GM12878 (cell line): Measurements from ENCODE around the gene RXFP4. TPM values are rescaled to one million over a fixed set of nuclear protein-coding genes. Genes with fewer than 3 reads are reported as not detected.

Experiments used
- ATAC-seq: fragments of 200-7000 bp; cut with Tn5 transposase; 3 replicates; pipeline ENCODE4 v1.9.1; 2020; ENCODE audit warnings: mild to moderate bottlenecking, moderate library complexity
- BruUV-seq: library from RNA; stranded (reverse); fragments of 400-500 nt; replicated peaks from 2 replicates; lab custom pipeline; 2021; lab: Mats Ljungman, UMichigan
- CTCF ChIA-PET: fragments of 300-600 bp; sonication (Branson Sonifier 250); formaldehyde crosslinking; extraction: SDS; loops from one replicate; lab custom pipeline; 2021; ENCODE audit warnings: inconsistent platforms; lab: Yijun Ruan, JAX
- POLR2A ChIA-PET: fragments of 350-600 bp; formaldehyde crosslinking; extraction: SDS; loops from one replicate; lab custom pipeline; 2021; ENCODE audit warnings: inconsistent platforms; lab: Charles Lee
- RAD21 ChIA-PET: fragments of 300-600 bp; sonication (Branson Sonifier 250); formaldehyde crosslinking; loops from one replicate; lab custom pipeline; 2023; ENCODE audit warnings: antibody characterized with exemption; ENCODE audit not compliant: unreplicated experiment; lab: Charles Lee
- SMC1A ChIA-PET: fragments of 300-600 bp; sonication (Branson Sonifier 250); formaldehyde crosslinking; loops from one replicate; lab custom pipeline; 2023; ENCODE audit not compliant: unreplicated experiment, uncharacterized antibody; lab: Charles Lee
- DNase-seq: peaks from one replicate; pipeline ENCODE4 v3.0.0-alpha.2; 2011; ENCODE audit warnings: low read depth, low spot score
- FAIRE-seq: peaks from 3 replicates; lab custom pipeline; 2011; peaks lifted over from hg19 to GRCh38; lab: Jason Lieb, UNC
- H2AFZ ChIP-seq: 2 replicates; pipeline ENCODE4 v1.6.0; 2011; ENCODE audit warnings: low read depth, low read length, control low read depth; ENCODE audit not compliant: control insufficient read depth
- H3K27ac ChIP-seq: 2 replicates; pipeline ENCODE4 v1.5.1; 2011; ENCODE audit warnings: control low read depth; ENCODE audit not compliant: control insufficient read depth, insufficient read depth
- H3K27me3 ChIP-seq, 2 experiments: replicated peaks in 1 of 2; 2 replicates each; pipeline versions ENCODE4 v1.6.0 to v1.6.1; 2011; ENCODE audit warnings: low read length in 1 of 2; ENCODE audit not compliant: control insufficient read depth in 2 of 2, insufficient read depth in 2 of 2
- H3K36me3 ChIP-seq, 2 experiments: 2 replicates each; pipeline ENCODE4 v1.5.1; 2011; ENCODE audit warnings: low read length in 1 of 2; ENCODE audit not compliant: control insufficient read depth in 2 of 2, insufficient read depth in 2 of 2
- H3K4me1 ChIP-seq: 2 replicates; pipeline ENCODE4 v1.6.1; 2011; ENCODE audit warnings: mild to moderate bottlenecking, low read length, moderate library complexity, mixed read lengths; ENCODE audit not compliant: control insufficient read depth, insufficient read depth
- H3K4me2 ChIP-seq: 2 replicates; pipeline ENCODE4 v1.6.0; 2011; ENCODE audit warnings: control low read depth; ENCODE audit not compliant: control insufficient read depth, insufficient read depth
- H3K4me3 ChIP-seq: fragments of 200-600 bp; sonication (generic); 2 replicates; pipeline ENCODE4 v1.5.1; 2016
- H3K79me2 ChIP-seq: 2 replicates; pipeline ENCODE4 v1.6.0; 2011; ENCODE audit warnings: low read length; ENCODE audit not compliant: control insufficient read depth, insufficient read depth
- H3K9ac ChIP-seq: 2 replicates; pipeline ENCODE4 v1.8.0; 2011; ENCODE audit warnings: low read length, control low read depth, mixed read lengths; ENCODE audit not compliant: control insufficient read depth, insufficient read depth
- H3K9me3 ChIP-seq: replicated peaks from 3 replicates; pipeline ENCODE4 v1.5.1; 2011; ENCODE audit warnings: mild to moderate bottlenecking, low read length; ENCODE audit not compliant: control insufficient read depth, insufficient read depth
- H4K20me1 ChIP-seq: 2 replicates; pipeline ENCODE4 v1.6.0; 2011; ENCODE audit not compliant: control insufficient read depth, insufficient read depth
- ATF3 ChIP-seq: IDR thresholded peaks from 2 replicates; pipeline ENCODE4 v1.6.1; 2011; ENCODE audit warnings: low read depth, mild to moderate bottlenecking, low read length, moderate library complexity, borderline replicate concordance; ENCODE audit errors: extremely low read depth
- CREM ChIP-seq: IDR thresholded peaks from 2 replicates; pipeline ENCODE4 v1.6.1; 2014; ENCODE audit warnings: antibody characterized with exemption, low read depth
- ESRRA ChIP-seq: IDR thresholded peaks from 2 replicates; pipeline ENCODE4 v1.6.1; 2012; ENCODE audit warnings: mild to moderate bottlenecking, low read length, improper control_type of control experiment
- IRF4 ChIP-seq: IDR thresholded peaks from 2 replicates; pipeline ENCODE4 v1.6.1; 2011; ENCODE audit warnings: low read depth, low read length
- IRF5 ChIP-seq: fragments of 450-650 bp; IDR thresholded peaks from 2 replicates; pipeline ENCODE4 v1.6.1; 2017; ENCODE audit warnings: borderline replicate concordance
- LARP7 ChIP-seq: fragments of 450-650 bp; IDR thresholded peaks from 2 replicates; pipeline ENCODE4 v1.6.1; 2017; ENCODE audit warnings: mild to moderate bottlenecking
- MYB ChIP-seq: fragments of 150-350 bp; IDR thresholded peaks from 2 replicates; pipeline ENCODE4 v1.6.1; 2014; ENCODE audit warnings: mild to moderate bottlenecking, low read depth, low read length, borderline replicate concordance
- RB1 ChIP-seq: fragments of 450-650 bp; formaldehyde crosslinking; IDR thresholded peaks from 2 replicates; pipeline ENCODE4 v1.6.1; 2017; ENCODE audit warnings: mild to moderate bottlenecking, borderline replicate concordance
- SMARCA5 ChIP-seq: fragments of 450-650 bp; IDR thresholded peaks from 2 replicates; pipeline ENCODE4 v1.6.1; 2017; ENCODE audit warnings: mild to moderate bottlenecking
- SP1 ChIP-seq: IDR thresholded peaks from one replicate; pipeline ENCODE4 v1.6.1; 2011; ENCODE audit warnings: low read depth, low read length
- TAF1 ChIP-seq: IDR thresholded peaks from 2 replicates; pipeline ENCODE4 v1.6.1; 2011; ENCODE audit warnings: mild to moderate bottlenecking, low read depth, low read length, borderline replicate concordance
- ZBTB11 ChIP-seq: fragments of 450-650 bp; formaldehyde crosslinking; IDR thresholded peaks from 2 replicates; pipeline ENCODE4 v1.5.0; 2022; ENCODE audit warnings: mild to moderate bottlenecking, missing genetic modification characterization
- ZNF384 ChIP-seq: IDR thresholded peaks from 2 replicates; pipeline ENCODE4 v1.6.1; 2012; ENCODE audit warnings: low read depth, mild to moderate bottlenecking, low read length, improper control_type of control experiment, borderline replicate concordance
- ZNF592 ChIP-seq: fragments of 450-650 bp; IDR thresholded peaks from 2 replicates; pipeline ENCODE4 v1.6.1; 2017; ENCODE audit warnings: mild to moderate bottlenecking, moderate library complexity
- WGBS: methylation state at CpG from one replicate; pipeline ENCODE4 v1.1.6; 2016; ENCODE audit warnings: low lambda C conversion rate; ENCODE audit not compliant: insufficient replicate concordance, insufficient coverage; ENCODE audit errors: missing lambda C conversion rate; 5-methylcytosine and 5-hydroxymethylcytosine counted together
- in situ Hi-C: fragments of 300-500 bp; cut with MboI; formaldehyde crosslinking; loops from 9 replicates; pipeline ENCODE4 v1.14.3; 2018; ENCODE audit warnings: mixed read lengths
- intact Hi-C: fragments of 100-400 bp; cut with micrococcal nuclease; formaldehyde crosslinking; loops from one replicate; pipeline ENCODE4 v1.14.2; 2022; ENCODE audit not compliant: unreplicated experiment
- polyA plus RNA-seq, 11 experiments: library from polyadenylated mRNA; depleted of rRNA in 4 of 11; unstranded in 6 of 11; stranded (reverse) in 5 of 11; fragments of >200 nt; fragmentation: Nextera tagmentation in 4 of 11; fragmentation: Illumina TruSeq in 1 of 11; extraction: Ambion mirVana in 4 of 11; extraction: Trizol in 1 of 11; gene quantifications; 1 replicate in 1 of 11; 2 replicates in 10 of 11; pipeline versions ENCODE4 v1.2.1 to v1.2.3, GENCODE V29; 2011 to 2016; ENCODE audit warnings: inconsistent platforms in 2 of 11, missing spikeins in 2 of 11, low read depth in 1 of 11
- total RNA-seq, 4 experiments: library from RNA; depleted of rRNA in 3 of 4; stranded (reverse); fragments of >200 nt in 3 of 4; fragmentation: Illumina TruSeq in 1 of 4; extraction: Trizol in 1 of 4; gene quantifications; 2 replicates each; pipeline versions ENCODE4 v1.2.1 to v1.2.3, GENCODE V29; 2013 to 2021

Gene RXFP4
- total and polyA plus RNA-seq, 10 of the 15 experiments (the other 5 are each of a cell fraction or from before 2014, with no cell fraction given), result 0.10 to 0.40 (median 0.39) TPM; not detected in 7

- in situ Hi-C loops, result no loop called here
- peaks cover 46% of the 10 kb centered on the region for H3K4me1 ChIP-seq
- H3K79me2 ChIP-seq, result peaks cover 10% of the 10 kb centered on the region
- no peak for ATAC-seq
- H3K27ac ChIP-seq, result no peak overlapping the region
- intact Hi-C loops, result no loop called here
- no peak overlapping the region for H3K4me3 ChIP-seq
- no peak for DNase-seq
- BruUV-seq, result no TSS peak
- H3K36me3 ChIP-seq, result peaks cover 53 to 57% of the 10 kb centered on the region in 2 experiments
- ChIA-PET CTCF (interaction anchor here (0.6 to 2.5 kb wide), 4 partner anchors 14 to 118 kb away, joined by 3 to 8 read pairs (median 5); no protein-coding TSS in a partner anchor), SMC1A (interaction anchor here (1.0 to 9.7 kb wide), 4 partner anchors 9 to 24 kb away, joined by 3 to 152 read pairs (median 5); partner anchors contain the start of gene ARHGEF2), POLR2A (interaction anchor here (0.5 to 8.4 kb wide), 6 partner anchors 15 to 44 kb away, joined by 3 to 180 read pairs (median 4); partner anchors contain the start of gene ARHGEF2), RAD21 (interaction anchor here (0.9 to 7.5 kb wide), 3 partner anchors 13 to 25 kb away, joined by 3 to 72 read pairs (median 3); partner anchors contain the start of gene ARHGEF2)
- peaks cover 8% of the 10 kb centered on the region for H4K20me1 ChIP-seq
- no peak for FAIRE-seq
- no peak overlapping the region for H2AFZ ChIP-seq
- no peaks in the 10 kb centered on the region for H3K27me3 ChIP-seq
- H3K4me2 ChIP-seq, result no peak overlapping the region
- H3K9me3 ChIP-seq, result no peaks in the 10 kb centered on the region
- H3K9ac ChIP-seq, result no peak overlapping the region
- 95% methylated on average over 18 of the region's 18 CpGs for WGBS
- no peak for TF ChIP-seq IRF5
- no peak for TF ChIP-seq IRF4
- no peak for TF ChIP-seq ZBTB11 (CRISPR knock-in tag)
- no peak for TF ChIP-seq CREM
- no peak for TF ChIP-seq ZNF384
- no peak for TF ChIP-seq ZNF592
- no peak for TF ChIP-seq ATF3
- TF ChIP-seq ESRRA, result no peak
- no peak for TF ChIP-seq SMARCA5
- TF ChIP-seq TAF1, result no peak
- TF ChIP-seq SP1, result no peak
- TF ChIP-seq RB1, result no peak
- no peak for TF ChIP-seq LARP7
- TF ChIP-seq MYB, result no peak
Measured at GRCh38 chr1:155962599-155963211, 21.3 kb downstream of the RXFP4 start.
